Neutrophil (primary cell): ENCODE results near the gene SRXN1.
A peak's percentile ranks its signal among the peaks of the same experiment; 100 is the strongest.

Experiments
- H3K27ac ChIP-seq: fragments of 200-600 bp; sonication (generic); 2 replicates; pipeline ENCODE4 v1.5.1; 2016; ENCODE audit warnings: mild to moderate bottlenecking, moderate library complexity
- H3K27me3 ChIP-seq: fragments of 200-600 bp; sonication (generic); 2 replicates; pipeline ENCODE4 v1.6.0; 2016; ENCODE audit warnings: mild to moderate bottlenecking
- H3K36me3 ChIP-seq: fragments of 200-600 bp; sonication (generic); 2 replicates; pipeline ENCODE4 v1.5.1; 2017
- H3K4me1 ChIP-seq, 2 experiments: fragments of 200-600 bp in 1 of 2; sonication (generic) in 1 of 2; 1 replicate in 1 of 2; 2 replicates in 1 of 2; pipeline versions ENCODE4 v1.5.1 to v1.6.1; 2013 to 2016; ENCODE audit warnings: low read depth in 1 of 2, low read length in 1 of 2, mild to moderate bottlenecking in 1 of 2, moderate library complexity in 1 of 2; ENCODE audit not compliant: control insufficient read depth in 1 of 2, insufficient read depth in 1 of 2
- H3K4me3 ChIP-seq, 2 experiments: fragments of 200-600 bp in 1 of 2; sonication (generic) in 1 of 2; 1 replicate in 1 of 2; 2 replicates in 1 of 2; pipeline ENCODE4 v1.5.1; 2013 to 2016; ENCODE audit warnings: low read depth in 1 of 2, low read length in 1 of 2, mild to moderate bottlenecking in 1 of 2, moderate library complexity in 1 of 2
- H3K9me3 ChIP-seq: fragments of 200-600 bp; sonication (generic); 2 replicates; pipeline ENCODE4 v1.5.1; 2016
- TF ChIP-seq, protein P1 (sequence below): fragments of 200-600 bp; sonication (generic); IDR thresholded peaks from 2 replicates; pipeline ENCODE4 v1.5.1; 2016; ENCODE audit warnings: antibody characterized with exemption

Gene SRXN1

DNA sequence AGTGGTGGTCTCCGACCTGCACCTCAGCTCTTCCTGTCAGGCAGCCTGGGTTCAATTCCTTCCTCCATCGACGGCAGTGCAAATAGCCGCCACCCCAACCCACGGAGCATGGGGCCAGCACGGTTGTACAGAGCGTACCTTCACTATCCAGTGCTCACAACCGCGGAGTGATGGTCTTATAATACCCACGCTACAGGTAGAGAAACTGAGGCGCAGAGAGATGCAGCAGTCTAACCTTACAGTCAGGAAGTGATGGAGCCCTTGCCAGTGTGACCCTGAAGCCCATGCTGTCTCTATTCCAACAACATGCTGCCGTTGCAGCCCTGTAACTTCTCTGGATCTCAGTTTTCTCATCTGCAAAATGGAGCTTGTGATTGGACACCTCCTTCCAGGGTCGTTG is 11.6 kb upstream of the SRXN1 start:
- Histone ChIP-seq H3K27ac (no peak overlapping the region), H3K36me3 (no peaks in the 10 kb centered on the region), H3K9me3 (no peaks in the 10 kb centered on the region), H3K27me3 (peaks cover 83% of the 10 kb centered on the region), H3K4me3 (peak overlapping the region in 1 of 2 experiments; percentile 21), H3K4me1 (peaks cover 38 to 48% of the 10 kb centered on the region in 2 experiments)
- TF ChIP-seq, protein P1, sequence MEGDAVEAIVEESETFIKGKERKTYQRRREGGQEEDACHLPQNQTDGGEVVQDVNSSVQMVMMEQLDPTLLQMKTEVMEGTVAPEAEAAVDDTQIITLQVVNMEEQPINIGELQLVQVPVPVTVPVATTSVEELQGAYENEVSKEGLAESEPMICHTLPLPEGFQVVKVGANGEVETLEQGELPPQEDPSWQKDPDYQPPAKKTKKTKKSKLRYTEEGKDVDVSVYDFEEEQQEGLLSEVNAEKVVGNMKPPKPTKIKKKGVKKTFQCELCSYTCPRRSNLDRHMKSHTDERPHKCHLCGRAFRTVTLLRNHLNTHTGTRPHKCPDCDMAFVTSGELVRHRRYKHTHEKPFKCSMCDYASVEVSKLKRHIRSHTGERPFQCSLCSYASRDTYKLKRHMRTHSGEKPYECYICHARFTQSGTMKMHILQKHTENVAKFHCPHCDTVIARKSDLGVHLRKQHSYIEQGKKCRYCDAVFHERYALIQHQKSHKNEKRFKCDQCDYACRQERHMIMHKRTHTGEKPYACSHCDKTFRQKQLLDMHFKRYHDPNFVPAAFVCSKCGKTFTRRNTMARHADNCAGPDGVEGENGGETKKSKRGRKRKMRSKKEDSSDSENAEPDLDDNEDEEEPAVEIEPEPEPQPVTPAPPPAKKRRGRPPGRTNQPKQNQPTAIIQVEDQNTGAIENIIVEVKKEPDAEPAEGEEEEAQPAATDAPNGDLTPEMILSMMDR, result no peak

- TF ChIP-seq, protein P1, result no peak
- H3K4me3 ChIP-seq, result peak overlapping the region in 1 of 2 experiments; percentile 21
- H3K4me1 ChIP-seq, result peaks cover 42 to 52% of the 10 kb centered on the region in 2 experiments
- no peaks in the 10 kb centered on the region for H3K36me3 ChIP-seq
- no peak overlapping the region for H3K27ac ChIP-seq
- peaks cover 80% of the 10 kb centered on the region for H3K27me3 ChIP-seq
- no peaks in the 10 kb centered on the region for H3K9me3 ChIP-seq
Measured at GRCh38 chr20:664151-664550, 11.2 kb upstream of the SRXN1 start.

DNA sequence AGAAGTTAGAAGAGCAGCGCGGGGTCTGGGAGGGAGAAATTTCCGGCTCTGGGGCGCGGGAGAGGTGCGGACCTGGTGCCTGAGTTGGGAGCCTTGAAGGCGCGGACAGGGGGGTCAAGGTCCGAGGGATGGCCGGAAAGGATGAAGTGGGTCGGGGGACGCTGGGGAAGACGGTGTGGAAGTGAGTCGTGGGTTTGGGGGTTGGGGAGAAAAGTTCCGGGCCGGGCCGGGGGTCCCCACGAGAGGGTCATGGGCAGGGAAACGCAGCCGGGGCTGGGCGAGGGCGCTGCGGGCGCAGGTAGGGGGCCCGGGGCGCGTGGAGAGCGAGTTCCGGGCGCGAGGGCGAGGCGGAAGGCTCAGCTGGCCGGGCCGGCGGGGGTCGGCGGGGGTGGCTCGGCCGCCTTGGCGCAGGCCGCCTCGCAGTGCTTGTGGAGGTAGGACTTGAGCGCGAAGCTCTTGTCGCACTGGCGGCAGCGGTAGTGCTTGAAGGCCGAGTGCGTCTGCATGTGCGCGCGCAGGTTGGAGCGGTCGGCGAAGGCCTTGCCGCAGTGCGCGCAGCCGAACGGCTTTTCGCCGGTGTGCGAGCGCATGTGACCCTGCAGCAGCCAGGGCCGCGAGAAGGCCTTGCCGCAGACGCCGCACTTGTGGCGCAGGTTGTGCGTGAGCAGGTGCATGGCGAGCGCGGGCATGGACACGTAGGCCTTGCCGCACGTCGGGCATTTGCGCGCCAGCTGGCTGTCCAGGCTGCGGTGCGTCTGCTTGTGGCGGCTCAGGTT is 10.5 kb upstream of the SRXN1 start:
- H3K4me1 ChIP-seq, result peaks cover 48 to 59% of the 10 kb centered on the region in 2 experiments
- no peaks in the 10 kb centered on the region for H3K9me3 ChIP-seq
- peaks cover 75% of the 10 kb centered on the region for H3K27me3 ChIP-seq
- H3K36me3 ChIP-seq, result no peaks in the 10 kb centered on the region
- TF ChIP-seq, protein P1, result no peak
- peak overlapping the region; percentile 23 for H3K27ac ChIP-seq
- peak overlapping the region; percentile 8 to 60 for H3K4me3 ChIP-seq

DNA sequence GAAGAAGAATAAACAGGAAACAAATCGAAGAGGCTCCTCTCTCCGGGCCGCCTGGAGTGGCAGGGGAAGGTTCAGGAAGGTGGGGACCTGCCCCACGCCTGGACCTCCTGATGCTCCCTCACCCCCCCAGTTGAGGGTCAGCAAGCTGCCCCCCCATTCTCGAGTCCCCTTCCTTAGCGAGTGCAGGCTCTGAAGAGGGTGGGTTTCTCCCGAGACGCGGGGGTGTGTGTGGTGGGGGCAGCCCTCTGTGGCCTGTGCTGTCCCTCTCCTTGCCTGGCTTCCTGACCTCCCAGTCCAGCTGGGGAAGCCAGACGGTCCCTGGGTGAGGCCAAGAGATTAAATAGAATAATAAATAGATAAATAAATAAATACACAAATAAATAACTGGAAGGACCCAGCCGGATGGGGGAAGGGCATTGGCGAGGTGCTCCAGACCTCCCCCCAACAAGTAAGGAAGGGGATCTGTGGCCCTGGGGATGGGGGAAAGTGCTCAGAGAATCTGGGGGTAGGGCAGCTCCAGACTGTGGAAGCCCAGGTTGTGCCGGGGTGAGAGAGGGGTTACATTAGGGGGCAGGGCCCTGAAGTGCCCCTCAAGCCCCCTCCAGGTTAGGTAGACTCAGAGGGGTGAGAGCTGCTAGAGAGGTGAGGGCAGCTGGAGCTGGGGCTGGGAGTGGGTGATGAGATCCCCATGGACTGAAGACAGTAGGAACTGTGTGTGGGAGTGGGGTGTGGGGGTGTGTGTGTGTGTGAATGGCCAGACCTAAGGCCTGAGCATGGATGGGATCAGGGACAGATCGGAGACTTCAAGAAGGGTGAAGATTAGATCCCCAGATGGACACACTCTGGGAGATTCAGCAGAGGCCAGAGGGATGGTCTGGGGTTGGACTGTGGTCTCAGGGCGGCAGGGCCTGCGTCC is 9.5 kb upstream of the SRXN1 start:
- no peaks in the 10 kb centered on the region for H3K9me3 ChIP-seq
- TF ChIP-seq, protein P1, result no peak
- H3K4me1 ChIP-seq, result peaks cover 54 to 63% of the 10 kb centered on the region in 2 experiments
- H3K27me3 ChIP-seq, result peaks cover 65% of the 10 kb centered on the region
- peak overlapping the region; percentile 54 to 60 for H3K4me3 ChIP-seq
- H3K36me3 ChIP-seq, result no peaks in the 10 kb centered on the region
- peak overlapping the region; percentile 97 for H3K27ac ChIP-seq

GRCh38 chr20:661474-662270 is 8.7 kb upstream of the SRXN1 start:
- Histone ChIP-seq H3K36me3 (no peaks in the 10 kb centered on the region), H3K27me3 (peaks cover 56% of the 10 kb centered on the region), H3K4me1 (peaks cover 50 to 58% of the 10 kb centered on the region in 2 experiments), H3K9me3 (no peaks in the 10 kb centered on the region), H3K4me3 (peak overlapping the region; percentile 54 to 60), H3K27ac (peak overlapping the region; percentile 97)
- TF ChIP-seq, protein P1, result no peak
